SH-SY5Y (cell line): ENCODE results near the gene IGF2R.

Experiments used
- GATA2 ChIP-seq: IDR thresholded peaks from 2 replicates; pipeline ENCODE4 v1.6.1; 2011; ENCODE audit warnings: mild to moderate bottlenecking, low read depth, low read length
- GATA3 ChIP-seq: IDR thresholded peaks from 2 replicates; pipeline ENCODE4 v1.6.1; 2011; ENCODE audit warnings: low read depth, mild to moderate bottlenecking, low read length, moderate library complexity

GRCh38 chr6:160060221-160060620 lies 91.3 kb downstream of the IGF2R start:
- no peak for TF ChIP-seq GATA2
- no peak for TF ChIP-seq GATA3
